Measurements from ENCODE around the gene NCAN.

DNA sequence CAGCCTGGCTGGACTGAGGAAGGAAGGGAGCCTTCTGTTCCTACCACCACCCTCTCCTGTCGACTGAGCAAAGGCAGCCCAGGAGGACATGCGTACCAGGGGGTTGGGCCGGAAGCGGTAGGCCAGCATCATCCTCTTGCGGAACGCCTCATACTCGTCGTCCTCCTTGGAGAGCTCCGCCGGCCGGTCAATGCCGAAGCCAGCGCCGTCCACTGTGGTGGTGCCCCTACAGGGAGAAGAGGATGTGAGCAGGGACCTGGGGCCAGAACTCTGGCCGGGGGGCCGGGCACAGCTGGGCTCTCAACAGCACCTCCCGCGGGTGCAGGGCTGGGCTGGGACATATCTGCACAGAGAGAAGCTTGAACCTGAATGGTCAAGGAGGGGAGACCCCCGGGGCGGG is 65.1 kb downstream of the NCAN start:
- TF ChIP-seq, protein P1, sequence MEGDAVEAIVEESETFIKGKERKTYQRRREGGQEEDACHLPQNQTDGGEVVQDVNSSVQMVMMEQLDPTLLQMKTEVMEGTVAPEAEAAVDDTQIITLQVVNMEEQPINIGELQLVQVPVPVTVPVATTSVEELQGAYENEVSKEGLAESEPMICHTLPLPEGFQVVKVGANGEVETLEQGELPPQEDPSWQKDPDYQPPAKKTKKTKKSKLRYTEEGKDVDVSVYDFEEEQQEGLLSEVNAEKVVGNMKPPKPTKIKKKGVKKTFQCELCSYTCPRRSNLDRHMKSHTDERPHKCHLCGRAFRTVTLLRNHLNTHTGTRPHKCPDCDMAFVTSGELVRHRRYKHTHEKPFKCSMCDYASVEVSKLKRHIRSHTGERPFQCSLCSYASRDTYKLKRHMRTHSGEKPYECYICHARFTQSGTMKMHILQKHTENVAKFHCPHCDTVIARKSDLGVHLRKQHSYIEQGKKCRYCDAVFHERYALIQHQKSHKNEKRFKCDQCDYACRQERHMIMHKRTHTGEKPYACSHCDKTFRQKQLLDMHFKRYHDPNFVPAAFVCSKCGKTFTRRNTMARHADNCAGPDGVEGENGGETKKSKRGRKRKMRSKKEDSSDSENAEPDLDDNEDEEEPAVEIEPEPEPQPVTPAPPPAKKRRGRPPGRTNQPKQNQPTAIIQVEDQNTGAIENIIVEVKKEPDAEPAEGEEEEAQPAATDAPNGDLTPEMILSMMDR (conservative IDR thresholded peaks at IDR 0.05; ENCODE audit: low read depth, low read length): no peak
- TF ChIP-seq EZH2 (IDR thresholded peaks at IDR 0.05; ENCODE audit: low read length, unreplicated experiment): no peak

All from PC-3 (cell line).